ENCODE results near the gene WFDC10A.

WFDC10A gene

DNA sequence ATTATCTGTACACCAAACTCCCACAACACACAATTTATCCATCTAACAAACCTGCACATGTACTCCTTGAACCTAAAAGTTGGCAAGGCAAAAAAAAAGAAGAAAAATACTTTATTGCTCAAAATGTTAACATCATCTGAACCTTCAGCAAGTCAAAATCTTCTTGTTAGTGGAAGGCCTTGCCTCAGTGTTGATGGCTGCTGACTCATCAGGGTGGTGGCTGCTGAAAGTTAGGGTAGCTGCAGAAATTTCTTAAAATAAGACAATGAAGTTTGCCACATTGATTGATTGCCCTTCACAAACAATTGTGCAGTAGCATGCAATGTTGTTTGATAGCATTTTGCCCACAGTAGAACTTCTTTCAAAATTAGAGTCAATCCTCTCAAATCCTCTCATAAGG lies 43.2 kb downstream of the WFDC10A start:
- Histone ChIP-seq H2AFZ (ENCODE audit: low read depth) (no peak overlapping the region), H3K4me3 (IDR thresholded peaks at IDR 0.05; ENCODE audit: insufficient read depth, low read depth, low read length) (no peak overlapping the region)

DNA sequence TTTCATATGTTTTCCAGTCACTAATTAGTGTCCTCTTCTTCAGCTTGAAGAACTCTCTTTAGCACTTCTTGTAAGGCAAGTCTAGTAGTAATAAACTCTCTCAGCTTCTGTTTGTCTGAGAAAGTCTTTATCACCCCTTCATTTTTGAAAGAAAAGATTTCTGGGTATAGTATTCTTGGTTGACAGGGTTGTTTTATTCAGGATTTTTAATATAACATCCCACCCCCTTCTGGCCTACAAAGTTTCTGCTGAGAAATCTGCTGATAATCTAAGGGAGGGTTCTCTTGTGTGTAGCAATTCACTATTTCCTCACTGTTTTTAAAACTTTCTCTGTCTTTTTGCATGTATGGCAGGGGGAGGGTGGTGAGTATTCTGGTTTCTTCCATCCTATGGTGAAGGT lies 50.1 kb downstream of the WFDC10A start:
- H3K27me3 ChIP-seq (ENCODE audit: insufficient read depth, low read depth), result no peaks in the 10 kb centered on the region
- no peaks in the 10 kb centered on the region for H4K20me1 ChIP-seq (ENCODE audit: insufficient read depth)
- no peaks in the 10 kb centered on the region for H3K79me2 ChIP-seq (ENCODE audit: insufficient read depth, low read depth)
- no peak overlapping the region for H3K4me2 ChIP-seq
- no peaks in the 10 kb centered on the region for H3K36me3 ChIP-seq (ENCODE audit: insufficient read depth)
- H3K4me1 ChIP-seq (ENCODE audit: low read depth, poor library complexity, severe bottlenecking), result no peaks in the 10 kb centered on the region
- no peak overlapping the region for H3K27ac ChIP-seq
- TF ChIP-seq, protein P1, sequence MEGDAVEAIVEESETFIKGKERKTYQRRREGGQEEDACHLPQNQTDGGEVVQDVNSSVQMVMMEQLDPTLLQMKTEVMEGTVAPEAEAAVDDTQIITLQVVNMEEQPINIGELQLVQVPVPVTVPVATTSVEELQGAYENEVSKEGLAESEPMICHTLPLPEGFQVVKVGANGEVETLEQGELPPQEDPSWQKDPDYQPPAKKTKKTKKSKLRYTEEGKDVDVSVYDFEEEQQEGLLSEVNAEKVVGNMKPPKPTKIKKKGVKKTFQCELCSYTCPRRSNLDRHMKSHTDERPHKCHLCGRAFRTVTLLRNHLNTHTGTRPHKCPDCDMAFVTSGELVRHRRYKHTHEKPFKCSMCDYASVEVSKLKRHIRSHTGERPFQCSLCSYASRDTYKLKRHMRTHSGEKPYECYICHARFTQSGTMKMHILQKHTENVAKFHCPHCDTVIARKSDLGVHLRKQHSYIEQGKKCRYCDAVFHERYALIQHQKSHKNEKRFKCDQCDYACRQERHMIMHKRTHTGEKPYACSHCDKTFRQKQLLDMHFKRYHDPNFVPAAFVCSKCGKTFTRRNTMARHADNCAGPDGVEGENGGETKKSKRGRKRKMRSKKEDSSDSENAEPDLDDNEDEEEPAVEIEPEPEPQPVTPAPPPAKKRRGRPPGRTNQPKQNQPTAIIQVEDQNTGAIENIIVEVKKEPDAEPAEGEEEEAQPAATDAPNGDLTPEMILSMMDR (conservative IDR thresholded peaks at IDR 0.05; ENCODE audit: low read depth, low read length), result no peak
- no peak overlapping the region for H2AFZ ChIP-seq (ENCODE audit: low read depth)
- no peak overlapping the region for H3K9ac ChIP-seq
- no peak overlapping the region for H3K4me3 ChIP-seq (IDR thresholded peaks at IDR 0.05; ENCODE audit: insufficient read depth, low read depth, low read length)

More for the DNA sequence above, 43.2 kb downstream of the WFDC10A start:
- H3K4me1 ChIP-seq (ENCODE audit: low read depth, poor library complexity, severe bottlenecking), result no peaks in the 10 kb centered on the region
- no peak overlapping the region for H3K4me2 ChIP-seq
- no peaks in the 10 kb centered on the region for H3K27me3 ChIP-seq (ENCODE audit: insufficient read depth, low read depth)
- no peak overlapping the region for H3K27ac ChIP-seq
- no peaks in the 10 kb centered on the region for H3K79me2 ChIP-seq (ENCODE audit: insufficient read depth, low read depth)
- TF ChIP-seq, protein P1 (conservative IDR thresholded peaks at IDR 0.05; ENCODE audit: low read depth, low read length), result no peak
- H4K20me1 ChIP-seq (ENCODE audit: insufficient read depth), result no peaks in the 10 kb centered on the region
- no peaks in the 10 kb centered on the region for H3K36me3 ChIP-seq (ENCODE audit: insufficient read depth)
- no peak overlapping the region for H3K9ac ChIP-seq
